ENCODE data around the gene FAXDC2. TPM values are rescaled to one million over a fixed set of nuclear protein-coding genes. Genes with fewer than 3 reads are reported as not detected.

Gene FAXDC2
- total and polyA plus RNA-seq, 9 of the 15 experiments (the other 6 are each of a cell fraction or from before 2014, with no cell fraction given), result 2.4 to 30.0 (median 9.9) TPM

GRCh38 chr5:154858972-154859871 lies 8.8 kb upstream of the FAXDC2 start:
- no peaks in the 10 kb centered on the region for H3K27me3 ChIP-seq (ENCODE audit: control insufficient read depth in 2 of 2, insufficient read depth in 2 of 2, low read length in 2 of 2)
- H3K27ac ChIP-seq (ENCODE audit: extremely low read depth, low read depth, low read length), result peak overlapping the region; percentile 95
- peak in 1 of 4 experiments; percentile 31 for DNase-seq (ENCODE audit: extremely low read depth in 1 of 4, low spot score in 3 of 4)
- H4K20me1 ChIP-seq (replicated peaks; ENCODE audit: control insufficient read depth, insufficient read depth, low read length), result no peaks in the 10 kb centered on the region; the same call in 1 of the 2 replicates
- peak; percentile 79 for FAIRE-seq
- ChIA-PET CTCF (ENCODE audit: low intra/inter-chr PET ratio) (no interaction called here), POLR2A (interaction anchor here (0.5 to 2.9 kb wide), 8 partner anchors 9 to 231 kb away, joined by 3 to 11 read pairs (median 4); no protein-coding TSS in a partner anchor)
- in situ Hi-C loops (cut with MboI) (no loop called here), intact Hi-C loops (cut with micrococcal nuclease) (loop anchor here (1.0 to 2.0 kb wide), 3 partner anchors 24 to 104 kb away; partner anchors contain the start of gene LARP1)
- no peak; the same call in 1 of the 3 replicates for ATAC-seq
- H3K9ac ChIP-seq (ENCODE audit: insufficient read depth in 1 of 2, low read depth in 2 of 2, low read length in 2 of 2), result peak overlapping the region; percentile 87 to 97
- BruUV-seq (replicated peaks), result TSS peak; percentile 54
- H2AFZ ChIP-seq (ENCODE audit: low read depth, low read length), result peak overlapping the region; percentile 95
- under 1% methylated on average over 26 of the region's 26 CpGs for WGBS (ENCODE audit: insufficient coverage, low coverage, missing lambda C conversion rate)
- peaks cover 17 to 31% of the 10 kb centered on the region in 2 experiments; a peak in 4 of 5 replicates for H3K4me1 ChIP-seq (replicated peaks in 1 of 2; ENCODE audit: control insufficient read depth in 2 of 2, insufficient read depth in 2 of 2, low read length in 2 of 2)
- H3K9me3 ChIP-seq (replicated peaks; ENCODE audit: control insufficient read depth, insufficient read depth, low read depth, low read length), result no peaks in the 10 kb centered on the region
- peak overlapping the region; percentile 96 for H3K4me2 ChIP-seq (ENCODE audit: insufficient read depth, low read length)
- peaks cover 57% of the 10 kb centered on the region for H3K79me2 ChIP-seq (ENCODE audit: control insufficient read depth, insufficient read depth, low read length)
- no peaks in the 10 kb centered on the region for H3K9me1 ChIP-seq (ENCODE audit: control insufficient read depth, insufficient read depth, low read length)
- peak overlapping the region; percentile 88 for H3K4me3 ChIP-seq
- H3K36me3 ChIP-seq (ENCODE audit: control insufficient read depth, insufficient read depth, low read length), result peaks cover 22% of the 10 kb centered on the region
- TF ChIP-seq BHLHE40 (IDR thresholded peaks at IDR 0.05; ENCODE audit: low read length) (0 out of 2 replicates have a peak, but pooled peaks have one; percentile 41), ZNF184 (CRISPR knock-in tag; IDR thresholded peaks at IDR 0.05) (no peak), PPARD (CRISPR knock-in tag; IDR thresholded peaks at IDR 0.05) (no peak), PHF20 (IDR thresholded peaks at IDR 0.05; ENCODE audit: partially characterized antibody) (peak; percentile 1), ELK1 (CRISPR knock-in tag; IDR thresholded peaks at IDR 0.05) (no peak), SMAD4 (CRISPR knock-in tag; conservative IDR thresholded peaks at IDR 0.05) (no peak), EHMT2 (IDR thresholded peaks at IDR 0.05) (no peak), E2F4 (CRISPR knock-in tag; IDR thresholded peaks at IDR 0.05; ENCODE audit: low read depth) (no peak), SIRT6 (IDR thresholded peaks at IDR 0.05; ENCODE audit: low read depth, low read length) (no peak), ETV6 (IDR thresholded peaks at IDR 0.05; ENCODE audit: borderline replicate concordance in 1 of 2, low read depth in 2 of 2, low read length in 1 of 2) (peak in 1 of 2 experiments; percentile 53; a peak in 1 of 4 replicates), ETV6 (CRISPR knock-in tag; IDR thresholded peaks at IDR 0.05; ENCODE audit: borderline replicate concordance) (no peak), LCOR (CRISPR knock-in tag; IDR thresholded peaks at IDR 0.05) (no peak), STAT5A (IDR thresholded peaks at IDR 0.05; ENCODE audit: borderline replicate concordance, low read length) (no peak)
- TF ChIP-seq, protein P1, sequence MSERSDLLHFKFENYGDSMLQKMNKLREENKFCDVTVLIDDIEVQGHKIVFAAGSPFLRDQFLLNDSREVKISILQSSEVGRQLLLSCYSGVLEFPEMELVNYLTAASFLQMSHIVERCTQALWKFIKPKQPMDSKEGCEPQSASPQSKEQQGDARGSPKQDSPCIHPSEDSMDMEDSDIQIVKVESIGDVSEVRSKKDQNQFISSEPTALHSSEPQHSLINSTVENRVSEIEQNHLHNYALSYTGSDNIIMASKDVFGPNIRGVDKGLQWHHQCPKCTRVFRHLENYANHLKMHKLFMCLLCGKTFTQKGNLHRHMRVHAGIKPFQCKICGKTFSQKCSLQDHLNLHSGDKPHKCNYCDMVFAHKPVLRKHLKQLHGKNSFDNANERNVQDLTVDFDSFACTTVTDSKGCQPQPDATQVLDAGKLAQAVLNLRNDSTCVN (CRISPR knock-in tag; IDR thresholded peaks at IDR 0.05), result no peak
- TF ChIP-seq, protein P2, sequence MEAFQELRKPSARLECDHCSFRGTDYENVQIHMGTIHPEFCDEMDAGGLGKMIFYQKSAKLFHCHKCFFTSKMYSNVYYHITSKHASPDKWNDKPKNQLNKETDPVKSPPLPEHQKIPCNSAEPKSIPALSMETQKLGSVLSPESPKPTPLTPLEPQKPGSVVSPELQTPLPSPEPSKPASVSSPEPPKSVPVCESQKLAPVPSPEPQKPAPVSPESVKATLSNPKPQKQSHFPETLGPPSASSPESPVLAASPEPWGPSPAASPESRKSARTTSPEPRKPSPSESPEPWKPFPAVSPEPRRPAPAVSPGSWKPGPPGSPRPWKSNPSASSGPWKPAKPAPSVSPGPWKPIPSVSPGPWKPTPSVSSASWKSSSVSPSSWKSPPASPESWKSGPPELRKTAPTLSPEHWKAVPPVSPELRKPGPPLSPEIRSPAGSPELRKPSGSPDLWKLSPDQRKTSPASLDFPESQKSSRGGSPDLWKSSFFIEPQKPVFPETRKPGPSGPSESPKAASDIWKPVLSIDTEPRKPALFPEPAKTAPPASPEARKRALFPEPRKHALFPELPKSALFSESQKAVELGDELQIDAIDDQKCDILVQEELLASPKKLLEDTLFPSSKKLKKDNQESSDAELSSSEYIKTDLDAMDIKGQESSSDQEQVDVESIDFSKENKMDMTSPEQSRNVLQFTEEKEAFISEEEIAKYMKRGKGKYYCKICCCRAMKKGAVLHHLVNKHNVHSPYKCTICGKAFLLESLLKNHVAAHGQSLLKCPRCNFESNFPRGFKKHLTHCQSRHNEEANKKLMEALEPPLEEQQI (IDR thresholded peaks at IDR 0.05), result no peak

Data from K562 (cell line).